Measurements from ENCODE around the gene URAD. TPM values are rescaled to one million over a fixed set of nuclear protein-coding genes. Genes with fewer than 3 reads are reported as not detected.
A peak's percentile ranks its signal among the peaks of the same experiment; 100 is the strongest.
"Not testable (repeated sequence)": the region's sequence is repeated elsewhere in the genome, so short reads cannot be mapped to it uniquely, and the experiment has no call there.

URAD gene
- total RNA-seq, 2 donors from 2014 or later, result 26.9 to 40.7 TPM

DNA sequence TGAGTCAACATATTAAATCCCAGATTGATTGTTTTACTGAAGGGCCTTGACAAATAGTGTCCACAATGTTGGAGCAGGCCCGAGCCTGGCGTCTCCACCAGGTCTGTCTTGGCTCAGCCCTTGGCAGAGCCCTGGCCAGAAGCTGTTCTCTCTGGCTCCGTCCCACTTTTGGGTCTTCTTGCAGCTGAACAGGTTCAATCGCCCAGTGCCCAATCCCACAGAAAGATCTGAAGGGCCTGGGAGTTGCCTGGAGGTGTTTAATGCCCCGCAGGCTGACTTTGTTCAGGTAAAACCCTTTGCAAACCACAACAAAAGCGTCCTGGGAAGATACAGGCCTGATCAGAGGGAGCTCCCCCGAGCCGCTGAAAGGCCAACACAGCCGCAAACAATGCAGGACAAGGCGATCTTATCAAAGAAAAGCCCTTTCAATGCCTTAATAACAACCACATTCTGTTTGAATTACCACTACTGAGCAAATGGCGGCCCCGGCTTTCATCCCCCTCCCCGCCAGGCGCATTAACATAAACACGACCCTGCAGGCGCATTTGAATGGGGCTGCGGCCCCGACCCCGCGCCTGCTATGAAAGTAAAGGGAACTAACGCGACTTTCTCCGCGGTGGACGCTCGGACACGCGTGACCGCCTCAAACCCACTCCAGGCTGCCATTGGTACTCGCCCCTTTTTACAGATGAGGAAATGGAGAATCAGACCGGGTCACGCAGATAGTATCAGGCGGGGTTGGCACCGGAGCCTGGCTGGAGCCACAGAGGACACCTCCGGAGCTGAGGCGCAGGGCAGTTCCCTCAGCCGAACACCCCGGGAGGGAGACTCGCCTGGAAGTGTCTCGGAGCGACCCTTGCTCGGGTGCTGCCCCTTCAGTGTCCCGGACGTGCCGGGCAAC is 22.5 kb downstream of the URAD start:
- intact Hi-C loops (cut with DNase I), result no loop called here
- Histone ChIP-seq H3K4me1 (peaks cover 3% of the 10 kb centered on the region), H3K27ac (peak overlapping the region; percentile 91), H3K36me3 (no peaks in the 10 kb centered on the region), H3K9ac (ENCODE audit: low read depth in 2 of 2, low read length in 2 of 2) (peak overlapping the region; percentile 98 to 100), H3K4me3 (peak overlapping the region; percentile 75), H3K9me3 (no peaks in the 10 kb centered on the region), H3K27me3 (peaks cover 34% of the 10 kb centered on the region)
- DNase-seq, result peak; percentile 50
- TF ChIP-seq, protein P1, sequence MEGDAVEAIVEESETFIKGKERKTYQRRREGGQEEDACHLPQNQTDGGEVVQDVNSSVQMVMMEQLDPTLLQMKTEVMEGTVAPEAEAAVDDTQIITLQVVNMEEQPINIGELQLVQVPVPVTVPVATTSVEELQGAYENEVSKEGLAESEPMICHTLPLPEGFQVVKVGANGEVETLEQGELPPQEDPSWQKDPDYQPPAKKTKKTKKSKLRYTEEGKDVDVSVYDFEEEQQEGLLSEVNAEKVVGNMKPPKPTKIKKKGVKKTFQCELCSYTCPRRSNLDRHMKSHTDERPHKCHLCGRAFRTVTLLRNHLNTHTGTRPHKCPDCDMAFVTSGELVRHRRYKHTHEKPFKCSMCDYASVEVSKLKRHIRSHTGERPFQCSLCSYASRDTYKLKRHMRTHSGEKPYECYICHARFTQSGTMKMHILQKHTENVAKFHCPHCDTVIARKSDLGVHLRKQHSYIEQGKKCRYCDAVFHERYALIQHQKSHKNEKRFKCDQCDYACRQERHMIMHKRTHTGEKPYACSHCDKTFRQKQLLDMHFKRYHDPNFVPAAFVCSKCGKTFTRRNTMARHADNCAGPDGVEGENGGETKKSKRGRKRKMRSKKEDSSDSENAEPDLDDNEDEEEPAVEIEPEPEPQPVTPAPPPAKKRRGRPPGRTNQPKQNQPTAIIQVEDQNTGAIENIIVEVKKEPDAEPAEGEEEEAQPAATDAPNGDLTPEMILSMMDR (IDR thresholded peaks at IDR 0.05), result no peak

DNA sequence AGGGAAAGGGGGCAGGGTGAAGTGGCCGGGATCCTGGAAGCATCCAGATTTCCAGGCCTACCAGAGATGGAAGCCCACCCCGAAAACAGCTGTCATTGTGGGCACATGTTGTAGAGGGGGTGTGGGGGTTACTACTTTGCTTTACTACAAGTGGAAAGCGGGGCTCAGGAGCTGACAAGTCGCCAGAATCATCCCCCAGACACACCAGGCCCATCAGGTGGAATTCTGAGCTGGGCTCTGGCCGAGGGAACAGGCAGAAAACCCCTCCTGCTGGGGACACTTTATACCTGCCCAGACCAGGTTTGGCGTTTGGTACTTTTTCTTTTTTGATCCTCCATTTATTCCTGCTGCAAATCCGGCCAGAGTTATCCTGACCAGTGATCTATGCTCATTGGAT is 23.2 kb downstream of the URAD start:
- Histone ChIP-seq H3K4me3 (peak overlapping the region; percentile 75), H3K9me3 (no peaks in the 10 kb centered on the region), H3K36me3 (no peaks in the 10 kb centered on the region), H3K4me1 (peaks cover 5% of the 10 kb centered on the region), H3K27me3 (peaks cover 34% of the 10 kb centered on the region), H3K27ac (peak overlapping the region; percentile 91), H3K9ac (ENCODE audit: low read depth in 2 of 2, low read length in 2 of 2) (peak overlapping the region; percentile 98 to 100)
- DNase-seq, result peak; percentile 37
- TF ChIP-seq, protein P1 (IDR thresholded peaks at IDR 0.05), result no peak
- intact Hi-C loops (cut with DNase I), result no loop called here

DNA sequence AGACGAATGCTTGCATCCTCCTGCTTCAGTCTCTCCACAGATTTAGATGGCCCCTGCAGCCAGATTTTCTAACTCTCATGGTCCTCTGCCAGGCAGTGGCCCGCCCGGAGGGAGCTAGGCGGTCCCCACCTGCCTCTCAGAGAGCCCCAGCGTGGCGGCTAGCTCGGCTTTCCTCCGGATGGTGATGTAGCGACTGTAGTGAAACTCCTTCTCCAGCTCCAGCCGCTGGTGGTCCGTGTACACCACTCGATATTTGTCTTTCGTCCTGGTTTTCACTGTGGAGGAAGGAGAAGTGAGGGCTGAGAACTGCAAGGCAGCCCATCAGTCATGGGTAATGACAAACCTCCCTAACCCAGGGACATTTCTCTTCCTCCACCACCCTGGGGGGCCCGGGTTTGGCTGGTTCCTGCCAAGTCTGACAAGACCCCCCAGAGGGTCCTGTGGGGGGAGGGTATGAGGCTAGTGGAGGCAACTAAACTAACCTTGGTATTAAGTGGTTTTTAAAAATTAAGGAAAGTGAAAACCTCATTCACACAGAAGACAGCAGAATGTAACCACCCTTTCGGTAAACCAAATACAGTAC is 23.7 kb downstream of the URAD start:
- TF ChIP-seq, protein P1 (IDR thresholded peaks at IDR 0.05), result no peak
- intact Hi-C loops (cut with DNase I), result no loop called here
- Histone ChIP-seq H3K36me3 (no peaks in the 10 kb centered on the region), H3K4me1 (peaks cover 9% of the 10 kb centered on the region), H3K27me3 (peaks cover 38% of the 10 kb centered on the region), H3K27ac (peak overlapping the region; percentile 91), H3K9me3 (no peaks in the 10 kb centered on the region), H3K4me3 (peak overlapping the region; percentile 75), H3K9ac (ENCODE audit: low read depth in 2 of 2, low read length in 2 of 2) (peak overlapping the region; percentile 98 to 100)
- peak; percentile 23 for DNase-seq

DNA sequence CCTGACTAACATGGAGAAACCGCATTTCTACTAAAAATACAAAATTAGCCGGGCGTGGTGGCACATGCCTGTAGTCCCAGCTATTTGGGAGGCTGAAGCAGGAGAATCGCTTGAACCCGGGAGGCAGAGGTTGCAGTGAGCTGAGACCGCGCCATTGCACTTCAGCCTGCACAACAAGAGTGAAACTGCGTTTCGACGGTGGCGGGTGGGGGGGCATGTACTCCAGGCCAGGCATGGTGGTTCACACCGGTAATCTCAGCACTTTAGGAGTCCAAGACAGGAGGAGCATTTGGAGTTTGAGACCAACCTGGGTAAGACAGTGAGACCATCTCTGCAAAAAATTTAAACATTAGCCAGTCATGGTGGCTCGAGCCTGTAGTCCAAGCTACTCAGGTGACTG is 24.3 kb downstream of the URAD start:
- intact Hi-C loops (cut with DNase I); H3K4me1 ChIP-seq; H3K36me3 ChIP-seq; H3K9me3 ChIP-seq: not testable (repeated sequence)
- peak overlapping the region; percentile 91 for H3K27ac ChIP-seq
- H3K9ac ChIP-seq (ENCODE audit: low read depth in 2 of 2, low read length in 2 of 2), result peak overlapping the region; percentile 98 to 100
- H3K4me3 ChIP-seq, result peak overlapping the region; percentile 75
- peaks cover 42% of the 10 kb centered on the region for H3K27me3 ChIP-seq
- peak; percentile 46 for DNase-seq

DNA sequence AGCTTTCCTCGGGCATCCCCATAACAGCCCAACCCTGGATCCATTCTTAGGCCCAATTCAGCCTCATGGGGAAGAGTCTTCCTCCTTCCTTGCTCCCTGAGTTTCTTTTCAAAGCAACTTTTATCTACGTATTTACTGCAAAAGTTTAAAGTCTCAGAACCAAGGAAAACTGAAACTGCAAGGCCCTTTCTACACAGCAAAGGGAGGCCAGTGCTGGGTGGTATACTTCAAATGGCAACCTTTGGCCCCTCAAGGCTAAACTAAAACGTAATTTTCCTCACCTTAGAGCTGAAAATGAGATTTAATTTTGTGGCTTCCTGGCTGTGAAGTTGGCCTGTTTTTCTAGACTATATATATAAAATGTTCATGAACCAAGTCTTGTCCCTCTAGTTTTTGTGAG is 25.0 kb downstream of the URAD start:
- Histone ChIP-seq H3K36me3 (no peaks in the 10 kb centered on the region), H3K9me3 (no peaks in the 10 kb centered on the region), H3K4me3 (peak overlapping the region; percentile 75), H3K27ac (peak overlapping the region; percentile 91), H3K4me1 (peaks cover 9% of the 10 kb centered on the region), H3K9ac (ENCODE audit: low read depth in 2 of 2, low read length in 2 of 2) (peak overlapping the region in 1 of 2 donors; percentile 100), H3K27me3 (peaks cover 34% of the 10 kb centered on the region)
- intact Hi-C loops (cut with DNase I), result no loop called here
- TF ChIP-seq, protein P1 (IDR thresholded peaks at IDR 0.05), result no peak
- peak; percentile 26 for DNase-seq

Data from colonic mucosa (tissue), 4 donors.